HG02943 (cell line): ENCODE results near the gene CTU1.
A peak's percentile ranks its signal among the peaks of the same experiment; 100 is the strongest.
"Not testable (repeated sequence)": the region's sequence is repeated elsewhere in the genome, so short reads cannot be mapped to it uniquely, and the experiment has no call there.

Experiments used
- ATAC-seq: cut with Tn5 transposase; IDR thresholded peaks from one replicate; pipeline ENCODE4 v1.9.1; 2021; ENCODE audit warnings: mild to moderate bottlenecking, low read depth, moderate library complexity; ENCODE audit not compliant: unreplicated experiment

CTU1 gene

GRCh38 chr19:51108066-51108804 lies at the start of gene CTU1:
TSS of gene CTU1 (minus strand) at chr19:51108409. CDS start at chr19:51104569, 3,840 bp downstream.
- peak; percentile 89 for ATAC-seq

- no peak for ATAC-seq
Measured at GRCh38 chr19:51157265-51157664, 49.1 kb upstream of the CTU1 start.

- no peak for ATAC-seq
Measured at GRCh38 chr19:51156710-51157109, 48.5 kb upstream of the CTU1 start.

GRCh38 chr19:51150627-51151026 lies 42.4 kb upstream of the CTU1 start:
- ATAC-seq, result no peak

- no peak for ATAC-seq
Measured at GRCh38 chr19:51148580-51148979, 40.4 kb upstream of the CTU1 start.

- no peak for ATAC-seq
Measured at GRCh38 chr19:51147663-51148062, 39.5 kb upstream of the CTU1 start.

GRCh38 chr19:51146751-51147150 lies 38.5 kb upstream of the CTU1 start:
- ATAC-seq, result no peak

- no peak for ATAC-seq
Measured at GRCh38 chr19:51145916-51146493, 37.8 kb upstream of the CTU1 start.

- ATAC-seq, result no peak
Measured at GRCh38 chr19:51144482-51145045, 36.4 kb upstream of the CTU1 start.

- ATAC-seq, result no peak
Measured at GRCh38 chr19:51143486-51143885, 35.3 kb upstream of the CTU1 start.

GRCh38 chr19:51142809-51143475 lies 34.7 kb upstream of the CTU1 start:
- not testable (repeated sequence) for ATAC-seq

- no peak for ATAC-seq
Measured at GRCh38 chr19:51142119-51142518, 33.9 kb upstream of the CTU1 start, which contains the start of gene SIGLEC7. TSS of gene SIGLEC7 (plus strand) at chr19:51142301. CDS start at chr19:51142370, 69 bp downstream.

- ATAC-seq, result no peak
Measured at GRCh38 chr19:51141181-51141580, 33.0 kb upstream of the CTU1 start.

- ATAC-seq, result no peak
Measured at GRCh38 chr19:51140441-51140840, 32.2 kb upstream of the CTU1 start.

- ATAC-seq, result no peak
Measured at GRCh38 chr19:51139299-51140014, 31.2 kb upstream of the CTU1 start.

- ATAC-seq, result no peak
Measured at GRCh38 chr19:51138549-51138979, 30.4 kb upstream of the CTU1 start.

- ATAC-seq, result no peak
Measured at GRCh38 chr19:51137792-51138425, 29.7 kb upstream of the CTU1 start.

GRCh38 chr19:51136851-51137551 lies 28.8 kb upstream of the CTU1 start:
- ATAC-seq, result no peak

- ATAC-seq, result no peak
Measured at GRCh38 chr19:51135986-51136762, 28.0 kb upstream of the CTU1 start.
